HEK293 (cell line): ENCODE results near the gene WDR5B.

Source experiments
- CTCF ChIP-seq: fragments of 450-650 bp; formaldehyde crosslinking; IDR thresholded peaks from 2 replicates; pipeline ENCODE4 v1.5.1; 2016; ENCODE audit warnings: missing biosample characterization, missing genetic modification characterization
- ELK4 ChIP-seq: IDR thresholded peaks from 2 replicates; pipeline ENCODE4 v1.6.1; 2011; ENCODE audit warnings: mild to moderate bottlenecking, low read depth, low read length, borderline replicate concordance
- GFI1B ChIP-seq: fragments of 450-650 bp; formaldehyde crosslinking; IDR thresholded peaks from 2 replicates; pipeline ENCODE4 v1.5.1; 2016; ENCODE audit warnings: missing biosample characterization, missing genetic modification characterization
- HOXC10 ChIP-seq: sonication (generic); formaldehyde crosslinking; IDR thresholded peaks from 2 replicates; pipeline ENCODE4 v1.8.1; 2023; ENCODE audit warnings: mild to moderate bottlenecking, missing genetic modification reagents
- KLF16 ChIP-seq: fragments of 450-650 bp; formaldehyde crosslinking; IDR thresholded peaks from 2 replicates; pipeline ENCODE4 v1.5.1; 2017; ENCODE audit warnings: missing biosample characterization, missing genetic modification characterization
- PBX3 ChIP-seq: sonication (generic); formaldehyde crosslinking; IDR thresholded peaks from 2 replicates; pipeline ENCODE4 v1.8.1; 2022; ENCODE audit warnings: mild to moderate bottlenecking, moderate library complexity, missing genetic modification reagents
- ZBTB44 ChIP-seq: fragments of 450-650 bp; IDR thresholded peaks from 2 replicates; pipeline ENCODE4 v1.5.1; 2018; ENCODE audit warnings: missing biosample characterization, mild to moderate bottlenecking, missing genetic modification characterization
- ZFP69B ChIP-seq: fragments of 450-650 bp; formaldehyde crosslinking; IDR thresholded peaks from 2 replicates; pipeline ENCODE4 v1.5.1; 2016; ENCODE audit warnings: missing biosample characterization, missing genetic modification characterization
- ZNF121 ChIP-seq: fragments of 450-650 bp; formaldehyde crosslinking; IDR thresholded peaks from 2 replicates; pipeline ENCODE4 v1.5.1; 2016; ENCODE audit warnings: missing biosample characterization, missing genetic modification characterization
- ZNF274 ChIP-seq, 2 experiments: fragments of 200-500 bp in 1 of 2; fragments of 450-650 bp in 1 of 2; sonication (Bioruptor generic) in 1 of 2; formaldehyde crosslinking in 1 of 2; IDR thresholded peaks; 2 replicates each; pipeline versions ENCODE4 v1.5.1 to v1.6.1; 2014 to 2016; ENCODE audit warnings: borderline replicate concordance in 1 of 2, inconsistent platforms in 1 of 2, low read length in 1 of 2, missing biosample characterization in 1 of 2, missing genetic modification characterization in 1 of 2
- ZNF433 ChIP-seq: fragments of 450-650 bp; formaldehyde crosslinking; IDR thresholded peaks from 2 replicates; pipeline ENCODE4 v1.5.1; 2016; ENCODE audit warnings: missing biosample characterization, missing genetic modification characterization, low read depth
- ZNF658 ChIP-seq: fragments of 450-650 bp; formaldehyde crosslinking; IDR thresholded peaks from 2 replicates; pipeline ENCODE4; 2016; ENCODE audit warnings: missing biosample characterization, missing genetic modification characterization
- ZNF660 ChIP-seq: fragments of 450-650 bp; IDR thresholded peaks from 2 replicates; pipeline ENCODE4 v1.5.1; 2018; ENCODE audit warnings: missing biosample characterization, mild to moderate bottlenecking, missing genetic modification characterization
- ZNF843 ChIP-seq: fragments of 450-650 bp; formaldehyde crosslinking; IDR thresholded peaks from 2 replicates; pipeline ENCODE4 v1.5.1; 2016; ENCODE audit warnings: missing biosample characterization, missing genetic modification characterization

- TF ChIP-seq CTCF (no peak), ZBTB44 (no peak), ZNF433 (tag by site-specific recombination) (no peak), ZNF121 (tag by site-specific recombination) (no peak), ZFP69B (tag by site-specific recombination) (no peak), HOXC10 (no peak), ZNF660 (tag by site-specific recombination) (no peak), ZNF843 (no peak), PBX3 (no peak), ZNF658 (tag by site-specific recombination) (no peak), KLF16 (no peak), ZNF274 (IDR thresholded peaks at IDR 0.05; ENCODE audit: low read length) (no peak), ZNF274 (tag by site-specific recombination; IDR thresholded peaks at IDR 0.05; ENCODE audit: borderline replicate concordance) (no peak), GFI1B (tag by site-specific recombination) (no peak), ELK4 (no peak)
Measured at GRCh38 chr3:122461806-122462205, 45.9 kb upstream of the WDR5B start.
